ENCODE measurements around the gene SOX6.
A peak's percentile ranks its signal among the peaks of the same experiment; 100 is the strongest.

SOX6 gene

GRCh38 chr11:15969701-15970329, 386.5 kb downstream of the SOX6 start:
- DNase-seq (ENCODE audit: low spot score) (no peak), FAIRE-seq (no peak)

GRCh38 chr11:15969281-15969680, 387.1 kb downstream of the SOX6 start:
- DNase-seq (ENCODE audit: low spot score) (peak; percentile 65), FAIRE-seq (no peak)

- no peak for DNase-seq (ENCODE audit: low spot score)
- no peak for FAIRE-seq
Observed at GRCh38 chr11:15968461-15969130, 387.8 kb downstream of the SOX6 start.

GRCh38 chr11:15967966-15968365, 388.4 kb downstream of the SOX6 start:
- no peak for FAIRE-seq
- no peak for DNase-seq (ENCODE audit: low spot score)

GRCh38 chr11:15967166-15967565, 389.2 kb downstream of the SOX6 start:
- no peak for DNase-seq (ENCODE audit: low spot score)
- no peak for FAIRE-seq

GRCh38 chr11:15965562-15966250, 390.6 kb downstream of the SOX6 start:
- no peak for DNase-seq (ENCODE audit: low spot score)
- FAIRE-seq, result no peak

GRCh38 chr11:15963266-15963665, 393.1 kb downstream of the SOX6 start:
- DNase-seq (ENCODE audit: low spot score) (no peak), FAIRE-seq (no peak)

- no peak for FAIRE-seq
- no peak for DNase-seq (ENCODE audit: low spot score)
Observed at GRCh38 chr11:15958910-15959309, 397.4 kb downstream of the SOX6 start.

GRCh38 chr11:15957234-15957633, 399.1 kb downstream of the SOX6 start:
- DNase-seq (ENCODE audit: low spot score) (no peak), FAIRE-seq (no peak)

GRCh38 chr11:15956302-15956701, 400.0 kb downstream of the SOX6 start:
- FAIRE-seq (no peak), DNase-seq (ENCODE audit: low spot score) (no peak)

GRCh38 chr11:15955595-15955994, 400.8 kb downstream of the SOX6 start:
- DNase-seq (ENCODE audit: low spot score) (no peak), FAIRE-seq (no peak)

- DNase-seq (ENCODE audit: low spot score) (no peak), FAIRE-seq (no peak)
Observed at GRCh38 chr11:15947681-15948648, 408.4 kb downstream of the SOX6 start.

- DNase-seq (ENCODE audit: low spot score) (no peak), FAIRE-seq (no peak)
Observed at GRCh38 chr11:15945726-15946125, 410.6 kb downstream of the SOX6 start.

- DNase-seq (ENCODE audit: low spot score) (no peak), FAIRE-seq (no peak)
Observed at GRCh38 chr11:15944460-15944859, 411.9 kb downstream of the SOX6 start.

- no peak for FAIRE-seq
- DNase-seq (ENCODE audit: low spot score), result no peak
Observed at GRCh38 chr11:15943418-15944197, 412.7 kb downstream of the SOX6 start.

- DNase-seq (ENCODE audit: low spot score) (no peak), FAIRE-seq (no peak)
Observed at GRCh38 chr11:15942936-15943335, 413.4 kb downstream of the SOX6 start.

GRCh38 chr11:15942126-15942525, 414.2 kb downstream of the SOX6 start:
- FAIRE-seq (no peak), DNase-seq (ENCODE audit: low spot score) (no peak)

- no peak for FAIRE-seq
- peak; percentile 30 for DNase-seq (ENCODE audit: low spot score)
Observed at GRCh38 chr11:15941206-15941770, 415.1 kb downstream of the SOX6 start.

GRCh38 chr11:15940462-15941205, 415.7 kb downstream of the SOX6 start:
- FAIRE-seq (no peak), DNase-seq (ENCODE audit: low spot score) (no peak)

GRCh38 chr11:15938983-15939382, 417.4 kb downstream of the SOX6 start:
- DNase-seq (ENCODE audit: low spot score) (no peak), FAIRE-seq (no peak)

Data from urothelium cell line (cell line).